Cardiac ventricle fibroblast (primary cell): ENCODE results near the gene TBC1D8B. TPM values are rescaled to one million over a fixed set of nuclear protein-coding genes. Genes with fewer than 3 reads are reported as not detected.

Experiments
- total RNA-seq: library from RNA; depleted of rRNA; stranded (reverse); fragments of >200 nt; gene quantifications from 2 replicates; pipeline ENCODE4 v1.2.3, GENCODE V29; 2015

TBC1D8B gene
- 9.2 and 10.0 TPM in 2 replicates for total RNA-seq

DNA sequence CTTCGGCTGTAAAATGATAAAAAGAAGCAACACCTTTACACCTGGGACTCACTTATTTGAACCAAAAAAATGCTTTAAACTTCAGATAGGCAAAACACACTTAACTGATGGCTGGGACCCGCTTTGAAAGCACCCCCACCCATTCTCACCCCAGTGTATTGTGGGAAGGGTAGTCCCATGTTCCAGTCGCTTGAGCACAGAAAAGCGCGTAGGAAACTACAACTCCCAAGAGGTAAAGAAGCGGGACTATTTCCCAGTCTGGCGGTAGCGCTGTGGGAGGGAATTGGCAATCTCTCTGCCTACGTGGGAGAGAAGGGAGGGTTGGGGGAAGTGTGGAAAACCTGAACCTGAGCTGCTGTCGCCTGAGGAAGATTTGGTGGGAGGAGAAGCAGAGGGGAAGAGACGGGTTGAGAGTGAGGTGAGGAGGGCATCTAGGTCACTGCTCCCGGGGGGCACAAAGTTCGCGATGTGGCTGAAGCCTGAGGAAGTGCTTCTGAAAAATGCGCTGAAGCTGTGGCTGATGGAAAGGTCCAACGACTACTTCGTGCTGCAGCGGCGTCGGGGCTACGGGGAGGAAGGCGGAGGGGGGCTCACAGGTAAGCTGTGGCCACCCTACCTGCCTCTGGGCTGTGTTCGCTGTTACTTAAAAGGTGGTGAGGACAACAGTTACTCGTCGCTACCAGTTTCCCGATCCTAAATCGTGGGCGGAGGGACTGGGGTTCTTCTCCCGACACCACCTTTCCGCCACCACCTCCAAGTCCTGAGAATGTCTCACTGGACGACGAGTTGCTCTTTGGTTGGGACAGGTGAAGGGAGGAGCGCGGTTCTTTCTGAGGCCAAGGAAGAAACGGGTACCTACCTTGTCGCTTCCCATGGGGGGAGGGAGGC, at the start of gene TBC1D8B:
Gene TBC1D8B (plus strand): TSS at position 286 of the 888 bp plus-strand sequence. CDS start 181 bp downstream, at position 467.

DNA sequence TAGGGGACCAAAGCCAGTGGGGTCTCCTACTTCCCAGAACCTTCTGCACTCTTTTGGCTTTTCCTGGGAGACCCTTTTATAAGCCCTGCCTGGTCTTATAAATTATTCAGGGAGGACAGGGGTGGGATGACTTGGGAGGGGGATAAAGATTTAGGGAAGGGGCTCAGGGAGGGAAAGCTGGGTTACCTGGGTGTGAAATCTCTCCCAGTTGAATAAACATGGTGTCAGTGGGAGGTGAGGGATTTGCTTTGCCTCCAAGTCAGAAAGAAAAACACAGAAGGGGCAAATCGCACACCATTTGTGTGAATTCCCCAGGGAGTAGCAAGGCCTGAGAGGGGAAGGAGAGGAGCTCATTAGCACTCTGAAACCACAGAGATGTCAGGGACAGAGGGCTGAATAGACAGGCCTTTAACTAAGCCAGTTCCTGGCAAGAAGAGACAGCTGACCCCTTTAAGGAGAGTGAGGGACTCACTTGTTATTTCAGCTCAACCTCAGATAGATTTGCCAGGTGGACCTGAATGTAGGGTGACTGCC, 100.9 kb downstream of the TBC1D8B start, which contains the start of gene RIPPLY1:
Gene RIPPLY1 (minus strand): TSS at position 51 of the 534 bp plus-strand sequence. CDS start 54 bp downstream, outside the sequence.

DNA sequence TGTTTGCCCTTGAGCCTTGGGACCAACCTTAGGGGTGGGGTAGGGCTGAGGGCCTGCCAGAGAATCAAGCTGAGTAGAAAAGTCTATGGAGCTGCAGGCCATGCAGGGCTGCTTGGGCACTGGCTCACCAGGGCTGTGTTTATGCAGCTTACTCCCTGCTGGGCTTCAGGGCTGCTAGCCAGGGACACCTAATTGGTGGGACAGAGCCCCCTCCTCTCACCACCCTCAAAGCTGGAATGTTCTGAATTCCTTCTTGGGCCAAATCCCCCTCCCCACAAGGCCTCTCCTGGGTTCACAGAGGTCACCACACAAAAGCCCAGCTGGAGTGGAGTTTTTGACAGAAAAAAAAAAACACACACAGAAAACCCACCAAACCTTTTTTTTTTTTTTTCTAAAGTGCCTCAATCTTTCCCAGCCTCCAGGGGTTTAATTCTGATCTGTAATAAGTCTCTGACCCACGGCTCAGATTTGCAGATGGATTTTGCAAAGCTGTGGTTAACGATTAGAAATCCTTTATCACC, 117.5 kb downstream of the TBC1D8B start, which contains the start of gene CLDN2:
Gene CLDN2 (plus strand): TSS at position 471 of the 521 bp plus-strand sequence. CDS start 7,827 bp downstream, outside the sequence.

Other genes starting within 250 kb of the TBC1D8B start
- gene RADX, start 190.7 kb upstream of the TBC1D8B start, total RNA-seq: 0.19 TPM in 1 of 2 replicates, not detected in the other
- not detected in 2 replicates for gene RNF128, start 76.0 kb upstream of the TBC1D8B start, total RNA-seq
- not detected in 2 replicates for gene RIPPLY1, start 100.7 kb downstream of the TBC1D8B start, total RNA-seq
- not detected in 2 replicates for gene CLDN2, start 117.7 kb downstream of the TBC1D8B start, total RNA-seq
- 14.2 and 17.8 TPM in 2 replicates for gene MORC4, start 197.5 kb downstream of the TBC1D8B start, total RNA-seq